HepG2 (cell line): ENCODE data around the gene SEC24D.

Source experiments
- RBFOX2 ChIP-seq: fragments of 200-400 bp; formaldehyde crosslinking; IDR thresholded peaks from 2 replicates; pipeline ENCODE4 v1.6.1; 2017; ENCODE audit warnings: low read depth, mild to moderate bottlenecking, low read length
- REPIN1 ChIP-seq: sonication (generic); formaldehyde crosslinking; IDR thresholded peaks from 2 replicates; pipeline ENCODE4 v1.8.0; 2022; ENCODE audit warnings: missing genetic modification reagents, low read depth, mild to moderate bottlenecking, borderline replicate concordance
- SMARCC2 ChIP-seq: fragments of 450-650 bp; IDR thresholded peaks from 2 replicates; pipeline ENCODE4 v1.6.1; 2017; ENCODE audit warnings: antibody characterized with exemption, mild to moderate bottlenecking
- U2AF2 ChIP-seq: fragments of 200-400 bp; formaldehyde crosslinking; IDR thresholded peaks from 2 replicates; pipeline ENCODE4 v1.6.1; 2017; ENCODE audit warnings: low read depth, mild to moderate bottlenecking, low read length
- ZNF615 ChIP-seq: sonication (generic); formaldehyde crosslinking; IDR thresholded peaks from 2 replicates; pipeline ENCODE4 v1.5.0; 2020; ENCODE audit warnings: mild to moderate bottlenecking, missing genetic modification reagents, borderline replicate concordance
- ZNF672 ChIP-seq: sonication (generic); formaldehyde crosslinking; IDR thresholded peaks from 2 replicates; pipeline ENCODE4 v1.8.1; 2022; ENCODE audit warnings: missing genetic modification reagents
- ZNF788 ChIP-seq: sonication (generic); formaldehyde crosslinking; IDR thresholded peaks from 2 replicates; pipeline ENCODE4 v1.5.0; 2020; ENCODE audit warnings: mild to moderate bottlenecking, missing genetic modification reagents, borderline replicate concordance
- ZZZ3 ChIP-seq: sonication (generic); formaldehyde crosslinking; IDR thresholded peaks from 2 replicates; pipeline ENCODE4 v1.4.0; 2020; ENCODE audit warnings: missing genetic modification reagents, mild to moderate bottlenecking, borderline replicate concordance
- TF ChIP-seq, protein P1 (sequence below), 2 experiments: IDR thresholded peaks; 2 replicates each; pipeline ENCODE4 v1.6.1; 2011 to 2012; ENCODE audit warnings: low read length in 2 of 2, borderline replicate concordance in 1 of 2, low read depth in 1 of 2, mild to moderate bottlenecking in 1 of 2, moderate library complexity in 1 of 2
- TF ChIP-seq, protein P2 (sequence below): fragments of 450-650 bp; IDR thresholded peaks from 2 replicates; pipeline ENCODE4 v1.6.1; 2017; ENCODE audit warnings: mild to moderate bottlenecking
- TF ChIP-seq, protein P3 (sequence below): sonication (generic); formaldehyde crosslinking; IDR thresholded peaks from 2 replicates; pipeline ENCODE4 v1.5.0; 2020; ENCODE audit warnings: mild to moderate bottlenecking, missing genetic modification reagents, moderate library complexity
- TF ChIP-seq, protein P4 (sequence below): sonication (generic); formaldehyde crosslinking; IDR thresholded peaks from 2 replicates; pipeline ENCODE4 v1.5.0; 2020; ENCODE audit warnings: mild to moderate bottlenecking, missing genetic modification reagents

DNA sequence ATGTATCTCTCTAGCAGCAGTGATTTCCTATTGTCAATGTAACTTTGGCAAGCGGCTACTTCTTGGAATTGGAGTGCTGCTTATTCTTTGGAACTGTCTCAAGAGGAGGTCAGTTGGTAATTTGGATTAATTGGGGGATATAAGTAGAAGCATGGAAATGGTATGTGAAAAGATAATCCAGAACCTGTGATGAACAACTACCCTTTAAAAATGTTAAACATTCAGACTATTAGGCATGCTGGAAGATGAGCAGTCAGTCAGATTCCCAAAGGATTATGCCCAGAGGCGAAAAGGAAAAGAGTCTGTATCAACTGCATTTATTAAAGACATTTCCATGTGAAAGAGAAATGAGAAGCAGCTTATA is 62.5 kb downstream of the SEC24D start:
- TF ChIP-seq RBFOX2 (no peak), ZNF615 (CRISPR knock-in tag) (no peak), ZZZ3 (CRISPR knock-in tag) (no peak), ZNF788 (no peak), ZNF672 (CRISPR knock-in tag) (no peak), REPIN1 (CRISPR knock-in tag) (no peak), SMARCC2 (no peak), U2AF2 (no peak)
- TF ChIP-seq, protein P1, sequence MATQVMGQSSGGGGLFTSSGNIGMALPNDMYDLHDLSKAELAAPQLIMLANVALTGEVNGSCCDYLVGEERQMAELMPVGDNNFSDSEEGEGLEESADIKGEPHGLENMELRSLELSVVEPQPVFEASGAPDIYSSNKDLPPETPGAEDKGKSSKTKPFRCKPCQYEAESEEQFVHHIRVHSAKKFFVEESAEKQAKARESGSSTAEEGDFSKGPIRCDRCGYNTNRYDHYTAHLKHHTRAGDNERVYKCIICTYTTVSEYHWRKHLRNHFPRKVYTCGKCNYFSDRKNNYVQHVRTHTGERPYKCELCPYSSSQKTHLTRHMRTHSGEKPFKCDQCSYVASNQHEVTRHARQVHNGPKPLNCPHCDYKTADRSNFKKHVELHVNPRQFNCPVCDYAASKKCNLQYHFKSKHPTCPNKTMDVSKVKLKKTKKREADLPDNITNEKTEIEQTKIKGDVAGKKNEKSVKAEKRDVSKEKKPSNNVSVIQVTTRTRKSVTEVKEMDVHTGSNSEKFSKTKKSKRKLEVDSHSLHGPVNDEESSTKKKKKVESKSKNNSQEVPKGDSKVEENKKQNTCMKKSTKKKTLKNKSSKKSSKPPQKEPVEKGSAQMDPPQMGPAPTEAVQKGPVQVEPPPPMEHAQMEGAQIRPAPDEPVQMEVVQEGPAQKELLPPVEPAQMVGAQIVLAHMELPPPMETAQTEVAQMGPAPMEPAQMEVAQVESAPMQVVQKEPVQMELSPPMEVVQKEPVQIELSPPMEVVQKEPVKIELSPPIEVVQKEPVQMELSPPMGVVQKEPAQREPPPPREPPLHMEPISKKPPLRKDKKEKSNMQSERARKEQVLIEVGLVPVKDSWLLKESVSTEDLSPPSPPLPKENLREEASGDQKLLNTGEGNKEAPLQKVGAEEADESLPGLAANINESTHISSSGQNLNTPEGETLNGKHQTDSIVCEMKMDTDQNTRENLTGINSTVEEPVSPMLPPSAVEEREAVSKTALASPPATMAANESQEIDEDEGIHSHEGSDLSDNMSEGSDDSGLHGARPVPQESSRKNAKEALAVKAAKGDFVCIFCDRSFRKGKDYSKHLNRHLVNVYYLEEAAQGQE (IDR thresholded peaks at IDR 0.05; ENCODE audit: borderline replicate concordance in 1 of 2, low read depth in 1 of 2, low read length in 2 of 2): no peak
- TF ChIP-seq, protein P2, sequence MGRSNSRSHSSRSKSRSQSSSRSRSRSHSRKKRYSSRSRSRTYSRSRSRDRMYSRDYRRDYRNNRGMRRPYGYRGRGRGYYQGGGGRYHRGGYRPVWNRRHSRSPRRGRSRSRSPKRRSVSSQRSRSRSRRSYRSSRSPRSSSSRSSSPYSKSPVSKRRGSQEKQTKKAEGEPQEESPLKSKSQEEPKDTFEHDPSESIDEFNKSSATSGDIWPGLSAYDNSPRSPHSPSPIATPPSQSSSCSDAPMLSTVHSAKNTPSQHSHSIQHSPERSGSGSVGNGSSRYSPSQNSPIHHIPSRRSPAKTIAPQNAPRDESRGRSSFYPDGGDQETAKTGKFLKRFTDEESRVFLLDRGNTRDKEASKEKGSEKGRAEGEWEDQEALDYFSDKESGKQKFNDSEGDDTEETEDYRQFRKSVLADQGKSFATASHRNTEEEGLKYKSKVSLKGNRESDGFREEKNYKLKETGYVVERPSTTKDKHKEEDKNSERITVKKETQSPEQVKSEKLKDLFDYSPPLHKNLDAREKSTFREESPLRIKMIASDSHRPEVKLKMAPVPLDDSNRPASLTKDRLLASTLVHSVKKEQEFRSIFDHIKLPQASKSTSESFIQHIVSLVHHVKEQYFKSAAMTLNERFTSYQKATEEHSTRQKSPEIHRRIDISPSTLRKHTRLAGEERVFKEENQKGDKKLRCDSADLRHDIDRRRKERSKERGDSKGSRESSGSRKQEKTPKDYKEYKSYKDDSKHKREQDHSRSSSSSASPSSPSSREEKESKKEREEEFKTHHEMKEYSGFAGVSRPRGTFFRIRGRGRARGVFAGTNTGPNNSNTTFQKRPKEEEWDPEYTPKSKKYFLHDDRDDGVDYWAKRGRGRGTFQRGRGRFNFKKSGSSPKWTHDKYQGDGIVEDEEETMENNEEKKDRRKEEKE: no peak
- TF ChIP-seq, protein P3, sequence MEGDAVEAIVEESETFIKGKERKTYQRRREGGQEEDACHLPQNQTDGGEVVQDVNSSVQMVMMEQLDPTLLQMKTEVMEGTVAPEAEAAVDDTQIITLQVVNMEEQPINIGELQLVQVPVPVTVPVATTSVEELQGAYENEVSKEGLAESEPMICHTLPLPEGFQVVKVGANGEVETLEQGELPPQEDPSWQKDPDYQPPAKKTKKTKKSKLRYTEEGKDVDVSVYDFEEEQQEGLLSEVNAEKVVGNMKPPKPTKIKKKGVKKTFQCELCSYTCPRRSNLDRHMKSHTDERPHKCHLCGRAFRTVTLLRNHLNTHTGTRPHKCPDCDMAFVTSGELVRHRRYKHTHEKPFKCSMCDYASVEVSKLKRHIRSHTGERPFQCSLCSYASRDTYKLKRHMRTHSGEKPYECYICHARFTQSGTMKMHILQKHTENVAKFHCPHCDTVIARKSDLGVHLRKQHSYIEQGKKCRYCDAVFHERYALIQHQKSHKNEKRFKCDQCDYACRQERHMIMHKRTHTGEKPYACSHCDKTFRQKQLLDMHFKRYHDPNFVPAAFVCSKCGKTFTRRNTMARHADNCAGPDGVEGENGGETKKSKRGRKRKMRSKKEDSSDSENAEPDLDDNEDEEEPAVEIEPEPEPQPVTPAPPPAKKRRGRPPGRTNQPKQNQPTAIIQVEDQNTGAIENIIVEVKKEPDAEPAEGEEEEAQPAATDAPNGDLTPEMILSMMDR (CRISPR knock-in tag): no peak
- TF ChIP-seq, protein P4, sequence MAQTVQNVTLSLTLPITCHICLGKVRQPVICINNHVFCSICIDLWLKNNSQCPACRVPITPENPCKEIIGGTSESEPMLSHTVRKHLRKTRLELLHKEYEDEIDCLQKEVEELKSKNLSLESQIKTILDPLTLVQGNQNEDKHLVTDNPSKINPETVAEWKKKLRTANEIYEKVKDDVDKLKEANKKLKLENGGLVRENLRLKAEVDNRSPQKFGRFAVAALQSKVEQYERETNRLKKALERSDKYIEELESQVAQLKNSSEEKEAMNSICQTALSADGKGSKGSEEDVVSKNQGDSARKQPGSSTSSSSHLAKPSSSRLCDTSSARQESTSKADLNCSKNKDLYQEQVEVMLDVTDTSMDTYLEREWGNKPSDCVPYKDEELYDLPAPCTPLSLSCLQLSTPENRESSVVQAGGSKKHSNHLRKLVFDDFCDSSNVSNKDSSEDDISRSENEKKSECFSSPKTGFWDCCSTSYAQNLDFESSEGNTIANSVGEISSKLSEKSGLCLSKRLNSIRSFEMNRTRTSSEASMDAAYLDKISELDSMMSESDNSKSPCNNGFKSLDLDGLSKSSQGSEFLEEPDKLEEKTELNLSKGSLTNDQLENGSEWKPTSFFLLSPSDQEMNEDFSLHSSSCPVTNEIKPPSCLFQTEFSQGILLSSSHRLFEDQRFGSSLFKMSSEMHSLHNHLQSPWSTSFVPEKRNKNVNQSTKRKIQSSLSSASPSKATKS (CRISPR knock-in tag): no peak
